ENCODE measurements around the gene GRK6. TPM values are rescaled to one million over a fixed set of nuclear protein-coding genes. Genes with fewer than 3 reads are reported as not detected.
A peak's percentile ranks its signal among the peaks of the same experiment; 100 is the strongest.

The GRK6 gene
- total RNA-seq, 2 donors from 2014 or later, result 28.6 to 32.4 TPM

- WGBS, result 65% methylated on average over 25 of the region's 26 CpGs
- TF ChIP-seq POLR2AphosphoS5 (IDR thresholded peaks at IDR 0.05), result no peak
- TF ChIP-seq POLR2A (IDR thresholded peaks at IDR 0.05), result no peak
- TF ChIP-seq, protein P1, sequence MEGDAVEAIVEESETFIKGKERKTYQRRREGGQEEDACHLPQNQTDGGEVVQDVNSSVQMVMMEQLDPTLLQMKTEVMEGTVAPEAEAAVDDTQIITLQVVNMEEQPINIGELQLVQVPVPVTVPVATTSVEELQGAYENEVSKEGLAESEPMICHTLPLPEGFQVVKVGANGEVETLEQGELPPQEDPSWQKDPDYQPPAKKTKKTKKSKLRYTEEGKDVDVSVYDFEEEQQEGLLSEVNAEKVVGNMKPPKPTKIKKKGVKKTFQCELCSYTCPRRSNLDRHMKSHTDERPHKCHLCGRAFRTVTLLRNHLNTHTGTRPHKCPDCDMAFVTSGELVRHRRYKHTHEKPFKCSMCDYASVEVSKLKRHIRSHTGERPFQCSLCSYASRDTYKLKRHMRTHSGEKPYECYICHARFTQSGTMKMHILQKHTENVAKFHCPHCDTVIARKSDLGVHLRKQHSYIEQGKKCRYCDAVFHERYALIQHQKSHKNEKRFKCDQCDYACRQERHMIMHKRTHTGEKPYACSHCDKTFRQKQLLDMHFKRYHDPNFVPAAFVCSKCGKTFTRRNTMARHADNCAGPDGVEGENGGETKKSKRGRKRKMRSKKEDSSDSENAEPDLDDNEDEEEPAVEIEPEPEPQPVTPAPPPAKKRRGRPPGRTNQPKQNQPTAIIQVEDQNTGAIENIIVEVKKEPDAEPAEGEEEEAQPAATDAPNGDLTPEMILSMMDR (IDR thresholded peaks at IDR 0.05), result no peak
- DNase-seq (ENCODE audit: low spot score), result no peak
- Histone ChIP-seq H3K36me3 (peaks cover 0 to 5% of the 10 kb centered on the region in 2 donors), H3K27me3 (replicated peaks; ENCODE audit: insufficient read depth) (no peaks in the 10 kb centered on the region), H3K9me3 (no peaks in the 10 kb centered on the region), H3K27ac (no peak overlapping the region), H3K4me1 (replicated peaks) (no peaks in the 10 kb centered on the region), H3K4me3 (no peak overlapping the region)
- intact Hi-C loops (cut with DNase I), result no loop called here
Measured at GRCh38 chr5:177489119-177489716, 62.7 kb downstream of the GRK6 start.

DNA sequence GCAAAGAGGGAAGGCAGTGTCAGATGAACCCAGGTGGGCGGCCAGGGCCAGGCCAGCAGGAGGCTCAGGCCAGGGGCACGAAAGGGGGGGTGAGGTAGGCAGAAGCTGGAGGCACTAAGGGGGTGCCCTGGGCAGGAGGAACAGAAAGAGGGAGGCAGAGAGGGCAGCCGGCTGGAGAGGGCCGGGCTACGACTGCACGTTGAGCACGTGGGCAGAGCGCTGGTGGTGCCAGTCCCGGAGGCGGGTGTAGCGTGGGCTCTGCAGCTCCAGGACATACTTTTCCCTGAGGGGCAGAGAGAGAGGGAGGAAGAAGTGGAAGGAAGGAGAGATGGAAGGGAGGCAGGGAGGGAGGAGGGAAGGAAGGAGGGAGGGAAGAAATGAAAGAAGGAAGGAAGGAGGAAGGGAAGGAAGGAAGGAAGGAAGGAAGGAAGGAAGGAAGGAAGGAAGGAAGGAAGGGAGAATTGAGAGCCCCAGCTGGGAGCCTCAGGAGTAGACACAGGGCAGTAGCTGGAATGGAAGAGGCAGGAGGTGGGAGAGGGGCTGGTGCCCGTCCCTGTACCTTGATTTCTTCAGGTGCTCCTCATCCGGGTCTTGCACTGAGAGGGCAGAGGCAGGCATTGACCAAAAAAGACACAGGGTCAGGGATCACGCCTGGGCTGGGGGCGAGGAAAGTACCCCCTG is 64.0 kb downstream of the GRK6 start:
- 82% methylated on average over 15 of the region's 15 CpGs for WGBS
- no peaks in the 10 kb centered on the region for H3K9me3 ChIP-seq
- H3K36me3 ChIP-seq, result peaks cover 0 to 5% of the 10 kb centered on the region in 2 donors
- no peaks in the 10 kb centered on the region for H3K4me1 ChIP-seq (replicated peaks)
- TF ChIP-seq POLR2A (IDR thresholded peaks at IDR 0.05) (no peak), POLR2AphosphoS5 (IDR thresholded peaks at IDR 0.05) (no peak)
- TF ChIP-seq, protein P1 (IDR thresholded peaks at IDR 0.05), result no peak
- no peak for DNase-seq (ENCODE audit: low spot score)
- no peak overlapping the region for H3K4me3 ChIP-seq
- intact Hi-C loops (cut with DNase I), result no loop called here
- no peaks in the 10 kb centered on the region for H3K27me3 ChIP-seq (replicated peaks; ENCODE audit: insufficient read depth)
- H3K27ac ChIP-seq, result no peak overlapping the region

- H3K4me3 ChIP-seq, result no peak overlapping the region
- DNase-seq (ENCODE audit: low spot score), result no peak
- no peaks in the 10 kb centered on the region for H3K4me1 ChIP-seq (replicated peaks)
- H3K27ac ChIP-seq, result peak overlapping the region in 1 of 2 donors; percentile 86
- H3K27me3 ChIP-seq (replicated peaks; ENCODE audit: insufficient read depth), result no peaks in the 10 kb centered on the region
- H3K36me3 ChIP-seq, result peaks cover 0 to 5% of the 10 kb centered on the region in 2 donors
- TF ChIP-seq POLR2AphosphoS5 (IDR thresholded peaks at IDR 0.05), result no peak
- H3K9me3 ChIP-seq, result no peaks in the 10 kb centered on the region
- WGBS, result 76% methylated on average over 16 of the region's 16 CpGs
- intact Hi-C loops (cut with DNase I), result no loop called here
Measured at GRCh38 chr5:177490992-177491391, 64.5 kb downstream of the GRK6 start.

DNA sequence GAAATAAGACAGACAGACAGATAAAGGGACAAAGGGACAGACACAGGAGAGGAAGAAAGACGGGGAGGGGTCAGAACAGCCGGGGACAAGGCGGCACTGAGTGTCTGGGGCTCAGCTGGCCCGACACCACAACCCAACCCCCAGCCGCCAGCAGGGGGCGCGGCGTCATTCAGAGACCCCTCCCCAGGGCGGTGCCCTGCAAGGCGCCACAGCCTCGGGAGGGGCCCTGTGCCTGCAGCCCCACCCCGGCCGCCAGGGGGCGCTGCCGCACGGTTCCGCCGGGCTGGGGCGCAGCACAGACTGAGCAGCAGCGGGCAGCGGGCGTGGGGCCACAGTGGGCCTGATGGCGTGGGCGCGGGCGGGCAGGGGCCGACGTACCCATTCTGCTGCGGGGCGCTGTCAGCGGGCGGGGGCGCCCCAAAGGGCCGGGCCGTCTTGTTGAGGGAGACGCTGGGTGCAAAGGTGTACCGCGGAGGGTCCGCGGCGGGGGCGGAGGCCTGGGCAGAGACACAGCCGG is 65.0 kb downstream of the GRK6 start:
- no peak for DNase-seq (ENCODE audit: low spot score)
- Histone ChIP-seq H3K36me3 (peaks cover 0 to 5% of the 10 kb centered on the region in 2 donors), H3K27me3 (replicated peaks; ENCODE audit: insufficient read depth) (no peaks in the 10 kb centered on the region), H3K9me3 (no peaks in the 10 kb centered on the region), H3K27ac (peak overlapping the region in 1 of 2 donors; percentile 86), H3K4me1 (replicated peaks) (peaks cover 3% of the 10 kb centered on the region), H3K4me3 (no peak overlapping the region)
- 67% methylated on average over 43 of the region's 43 CpGs for WGBS
- intact Hi-C loops (cut with DNase I), result no loop called here
- no peak for TF ChIP-seq POLR2A (IDR thresholded peaks at IDR 0.05)
- no peak for TF ChIP-seq POLR2AphosphoS5 (IDR thresholded peaks at IDR 0.05)
- TF ChIP-seq, protein P1 (IDR thresholded peaks at IDR 0.05), result peak in 3 of 4 experiments; percentile 45 to 61 (median 53)

DNA sequence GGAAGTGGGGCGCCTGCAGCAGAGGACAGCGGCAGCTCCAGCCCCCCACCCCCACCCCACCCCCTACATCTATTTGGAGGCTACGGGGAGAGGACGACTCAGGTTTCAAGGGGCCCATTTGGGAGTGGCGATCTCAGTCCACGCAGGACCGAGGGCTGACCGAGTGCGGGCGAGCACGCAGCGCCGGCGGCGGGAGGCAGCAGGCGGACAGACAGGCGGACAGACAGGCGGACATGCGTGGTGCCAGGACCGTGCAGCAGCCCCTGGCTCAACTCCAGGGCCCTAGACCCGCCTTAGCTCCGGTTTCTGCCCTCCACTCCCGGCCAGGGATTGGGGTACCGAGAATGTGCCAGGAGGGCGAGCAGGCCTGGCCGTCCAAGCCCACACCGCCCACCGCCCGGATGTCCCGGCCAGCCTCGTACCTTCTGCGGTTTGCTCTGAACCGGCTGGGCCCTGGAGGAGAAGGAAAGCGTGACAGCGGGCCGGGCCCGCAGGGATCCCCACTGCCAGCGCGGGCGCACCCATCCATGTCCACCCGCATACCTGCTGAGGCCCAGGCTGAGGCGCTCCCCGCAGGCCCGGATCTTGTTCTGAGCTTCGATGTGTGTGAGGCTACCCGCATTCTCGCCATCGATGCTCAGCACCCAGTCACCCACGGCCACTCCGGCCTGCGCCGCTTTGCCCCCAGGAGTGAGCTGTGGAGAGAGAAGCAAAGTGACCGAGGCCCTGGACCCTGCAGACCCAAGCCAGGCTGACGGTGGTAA is 65.7 kb downstream of the GRK6 start:
- H3K27ac ChIP-seq, result peak overlapping the region in 1 of 2 donors; percentile 86

More for the DNA sequence above, 65.7 kb downstream of the GRK6 start:
- TF ChIP-seq, protein P1 (IDR thresholded peaks at IDR 0.05), result no peak
- no peak for TF ChIP-seq POLR2AphosphoS5 (IDR thresholded peaks at IDR 0.05)
- TF ChIP-seq POLR2A (IDR thresholded peaks at IDR 0.05), result no peak
- Histone ChIP-seq H3K36me3 (peaks cover 0 to 5% of the 10 kb centered on the region in 2 donors), H3K9me3 (no peaks in the 10 kb centered on the region), H3K4me3 (no peak overlapping the region), H3K4me1 (replicated peaks) (peaks cover 4% of the 10 kb centered on the region), H3K27me3 (replicated peaks; ENCODE audit: insufficient read depth) (no peaks in the 10 kb centered on the region)
- intact Hi-C loops (cut with DNase I), result no loop called here
- DNase-seq (ENCODE audit: low spot score), result no peak
- 87% methylated on average over 49 of the region's 54 CpGs for whole genome bisulfite sequencing

Data from prostate gland (tissue), 2 donors.